GM18499 (cell line): ENCODE data around the gene MOG.

Source experiments
- ATAC-seq: cut with Tn5 transposase; IDR thresholded peaks from one replicate; pipeline ENCODE4 v1.9.1; 2021; ENCODE audit warnings: moderate number of reproducible peaks; ENCODE audit not compliant: insufficient read depth, unreplicated experiment

MOG gene

GRCh38 chr6:29673161-29673560 is 16.3 kb downstream of the MOG start:
- no peak for ATAC-seq

GRCh38 chr6:29674008-29674407 is 17.1 kb downstream of the MOG start:
- ATAC-seq = no peak

GRCh38 chr6:29675561-29675960 is 18.7 kb downstream of the MOG start:
- no peak for ATAC-seq

- no peak for ATAC-seq
These were observed 20.2 kb downstream of the MOG start for GRCh38 chr6:29676981-29677601.

- no peak for ATAC-seq
These were observed 21.2 kb downstream of the MOG start for GRCh38 chr6:29678114-29678513.

- no peak for ATAC-seq
These were observed 23.1 kb downstream of the MOG start for GRCh38 chr6:29679962-29680361.

GRCh38 chr6:29680416-29680815 is 23.5 kb downstream of the MOG start:
- ATAC-seq = no peak

GRCh38 chr6:29680904-29681303 is 24.0 kb downstream of the MOG start, which contains the start of gene ZFP57:
Gene ZFP57 (minus strand): TSS chr6:29681152. CDS start chr6:29677003, 4,149 bp downstream.
- no peak for ATAC-seq

GRCh38 chr6:29681811-29682210 is 24.9 kb downstream of the MOG start:
- ATAC-seq = no peak

GRCh38 chr6:29685718-29686326 is 28.9 kb downstream of the MOG start:
- no peak for ATAC-seq

- no peak for ATAC-seq
These were observed 37.7 kb downstream of the MOG start for GRCh38 chr6:29694637-29695036.

- ATAC-seq = no peak
These were observed 39.5 kb downstream of the MOG start for GRCh38 chr6:29696147-29697125.

- ATAC-seq = no peak
These were observed 45.7 kb downstream of the MOG start for GRCh38 chr6:29702519-29703103.

GRCh38 chr6:29705389-29706231 is 48.7 kb downstream of the MOG start:
- ATAC-seq = no peak

- no peak for ATAC-seq
These were observed 51.7 kb downstream of the MOG start for GRCh38 chr6:29708432-29709179.

- ATAC-seq = no peak
These were observed 52.3 kb downstream of the MOG start for GRCh38 chr6:29709188-29709587.

GRCh38 chr6:29710281-29710941 is 53.5 kb downstream of the MOG start:
- ATAC-seq = no peak

- no peak for ATAC-seq
These were observed 64.0 kb downstream of the MOG start for GRCh38 chr6:29720863-29721262.
